ELF-1 (cell line): ENCODE data around the gene TCF4.

Source experiments
- DNase-seq: peaks from one replicate; pipeline ENCODE4 v3.0.0-alpha.2; 2016; ENCODE audit warnings: low read depth, low spot score

The TCF4 gene

DNA sequence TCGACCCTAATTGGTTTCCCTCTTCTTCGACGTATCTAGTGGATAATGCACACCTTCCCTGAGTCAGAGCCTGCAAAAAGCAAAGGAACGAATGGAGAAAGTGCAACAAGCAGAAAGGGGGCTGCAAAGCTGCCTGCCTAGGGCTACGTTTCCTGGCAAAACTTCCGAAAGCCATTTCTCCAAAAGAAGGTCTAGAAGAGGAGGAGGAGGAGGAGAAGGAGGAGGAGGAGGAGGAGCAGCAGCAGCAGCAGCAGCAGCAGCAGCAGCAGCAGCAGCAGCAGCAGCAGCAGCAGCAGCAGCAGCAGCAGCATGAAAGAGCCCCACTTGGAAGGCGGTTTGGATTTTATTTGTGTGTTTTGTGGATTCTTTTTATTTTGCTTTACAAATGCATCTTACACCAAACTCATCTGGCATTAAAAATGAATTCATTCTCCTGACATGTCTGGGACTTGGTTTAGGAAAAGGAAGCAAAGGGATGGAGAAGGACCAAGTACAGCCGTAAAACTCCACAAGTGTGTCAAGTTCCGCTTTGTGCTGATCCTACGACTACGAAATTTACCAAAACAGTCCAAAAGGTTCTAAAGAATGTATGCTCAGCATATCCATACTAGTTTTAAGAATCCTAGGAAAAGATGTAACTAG lies 2.0 kb downstream of the TCF4 start:
- peak; percentile 66 for DNase-seq

DNA sequence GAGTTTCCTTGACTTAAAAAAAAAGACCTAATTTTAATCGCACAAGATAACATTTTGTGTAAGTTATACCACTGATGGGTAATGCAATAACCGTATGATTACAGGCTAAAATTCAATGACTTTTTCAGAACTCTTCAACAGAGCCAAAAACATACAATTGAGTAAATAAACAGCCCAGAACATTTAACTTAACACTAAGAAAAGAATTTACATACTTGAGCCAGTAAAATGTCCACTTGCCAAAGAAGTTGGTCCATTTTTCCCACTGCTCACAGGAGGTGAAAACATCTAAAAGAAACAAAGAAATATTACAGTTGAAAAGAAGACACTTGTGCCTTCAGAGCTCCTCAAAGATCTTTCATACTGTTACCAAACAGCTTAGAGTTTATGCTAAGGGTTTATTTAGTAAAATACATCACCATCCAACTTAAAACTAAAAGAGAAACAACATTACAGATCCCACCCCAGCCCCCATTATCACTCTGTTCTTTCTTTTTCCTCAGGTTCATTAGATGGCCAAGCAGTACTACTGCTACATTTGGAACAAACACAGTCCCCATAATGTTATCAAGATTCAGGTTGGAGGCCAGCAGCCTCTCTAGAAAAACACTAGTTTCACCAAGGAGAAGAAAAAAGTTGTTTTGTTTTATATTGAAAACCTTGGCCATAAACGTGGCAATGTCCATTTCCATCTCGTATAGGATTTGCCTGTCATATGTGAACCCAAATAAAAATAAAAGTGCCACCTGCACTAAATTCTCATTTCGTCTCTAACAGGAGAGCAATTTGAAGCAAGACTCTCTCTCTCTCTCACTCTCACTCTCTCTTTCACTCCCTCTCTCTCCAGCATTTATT lies 2.7 kb downstream of the TCF4 start:
- DNase-seq: peak; percentile 6

DNA sequence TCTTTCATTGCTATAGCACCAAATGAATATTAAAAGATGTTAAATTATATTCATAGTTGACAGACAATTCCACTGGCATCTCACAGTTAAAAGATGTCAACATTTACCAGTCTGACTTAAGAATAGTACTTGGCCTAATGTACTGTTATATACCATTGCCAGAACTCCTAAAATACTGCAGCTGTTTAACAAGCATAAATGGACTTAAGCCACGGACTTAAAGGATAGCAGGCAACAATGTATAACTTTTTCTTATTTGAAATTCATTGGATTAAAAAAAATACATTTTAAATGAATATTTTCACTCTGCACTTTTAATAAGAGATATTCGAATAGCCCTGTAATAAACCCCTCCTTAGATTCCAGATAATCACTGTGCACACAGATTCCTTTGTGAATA lies 3.8 kb downstream of the TCF4 start:
- no peak for DNase-seq

DNA sequence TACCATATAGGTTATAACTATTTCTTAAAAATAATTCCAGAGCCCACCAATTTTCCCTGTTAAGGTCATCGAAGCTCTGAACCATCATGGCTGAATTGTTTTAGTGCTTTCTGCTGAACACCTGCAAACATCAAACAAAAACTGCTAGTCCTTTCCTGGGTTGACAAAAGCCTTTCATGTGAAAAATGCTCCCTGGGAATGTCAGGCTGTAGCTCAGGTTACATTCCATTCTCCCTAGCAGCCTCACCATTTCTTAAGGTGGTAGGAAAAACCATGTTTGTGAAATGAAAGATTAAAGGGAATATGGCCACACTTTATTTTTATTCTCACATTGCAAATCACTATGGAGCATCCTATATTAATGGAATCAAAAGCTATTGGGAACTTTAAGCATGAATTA lies 5.7 kb downstream of the TCF4 start:
- peak; percentile 66 for DNase-seq

DNA sequence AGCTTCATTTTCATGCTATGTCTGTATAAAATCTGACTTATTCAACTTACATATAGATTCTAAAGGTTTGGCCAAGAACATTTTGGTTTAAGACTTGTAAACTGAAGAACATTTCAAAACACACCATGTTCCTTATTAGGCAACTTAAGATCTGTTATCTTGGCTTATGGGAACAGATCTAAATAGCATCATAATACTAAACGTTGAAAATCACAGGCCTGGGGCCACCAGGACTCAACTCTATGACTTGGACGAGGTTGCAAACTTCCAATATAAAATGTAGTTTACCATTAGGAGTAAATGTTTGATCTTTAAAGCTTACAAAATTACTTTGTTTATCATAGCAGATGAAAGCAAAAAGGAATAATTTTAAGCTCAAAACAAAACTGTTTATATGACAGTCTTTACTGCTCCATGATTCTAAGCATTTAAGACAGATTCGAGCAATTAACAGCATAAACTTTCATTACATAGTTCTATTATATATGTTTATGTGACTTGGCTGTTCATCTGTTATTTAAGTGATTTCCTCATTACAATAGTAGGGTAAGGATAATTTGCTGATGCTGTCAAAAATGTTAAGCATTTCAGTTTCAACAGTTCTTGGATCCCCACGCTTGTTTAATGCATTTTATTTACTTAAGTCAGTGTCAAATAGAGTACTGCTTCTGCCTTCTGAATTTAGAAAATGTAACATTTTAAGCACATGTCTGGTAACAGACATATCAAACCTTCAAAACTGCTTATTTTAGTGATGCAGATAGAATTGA lies 8.3 kb downstream of the TCF4 start:
- DNase-seq: no peak

DNA sequence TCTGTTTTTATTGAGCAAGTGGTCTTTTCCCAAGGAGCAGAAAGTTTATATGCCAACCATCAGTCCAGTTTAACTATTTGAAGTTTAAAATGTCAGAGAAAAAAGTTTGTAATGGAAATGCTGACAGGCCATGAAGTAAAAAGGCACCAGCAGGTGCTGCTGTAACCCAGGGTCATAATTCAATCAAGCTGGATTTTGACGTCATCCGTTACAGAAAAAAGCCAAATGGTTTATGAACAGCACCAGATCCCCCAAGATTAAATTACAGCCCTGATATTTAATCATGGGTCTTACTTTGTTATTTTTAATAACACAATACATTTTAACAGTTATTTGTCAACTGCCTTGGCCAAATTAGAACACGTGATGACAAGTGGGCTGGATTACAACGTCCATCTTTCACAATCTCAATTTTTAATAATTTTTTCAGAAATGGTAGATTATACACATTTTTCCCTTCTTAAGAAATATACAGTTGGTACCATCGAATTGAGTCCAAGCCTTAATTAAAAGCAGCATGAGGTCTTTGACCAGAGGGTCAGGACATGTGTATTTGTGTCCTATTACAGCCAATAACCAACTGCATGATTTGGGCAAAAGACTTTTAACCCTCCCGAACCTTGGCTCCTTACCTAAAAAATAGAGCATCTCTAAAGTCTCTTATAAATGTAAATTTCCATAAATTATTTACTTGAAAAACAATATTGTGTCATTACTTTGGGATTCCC lies 10.0 kb downstream of the TCF4 start:
- DNase-seq: no peak

DNA sequence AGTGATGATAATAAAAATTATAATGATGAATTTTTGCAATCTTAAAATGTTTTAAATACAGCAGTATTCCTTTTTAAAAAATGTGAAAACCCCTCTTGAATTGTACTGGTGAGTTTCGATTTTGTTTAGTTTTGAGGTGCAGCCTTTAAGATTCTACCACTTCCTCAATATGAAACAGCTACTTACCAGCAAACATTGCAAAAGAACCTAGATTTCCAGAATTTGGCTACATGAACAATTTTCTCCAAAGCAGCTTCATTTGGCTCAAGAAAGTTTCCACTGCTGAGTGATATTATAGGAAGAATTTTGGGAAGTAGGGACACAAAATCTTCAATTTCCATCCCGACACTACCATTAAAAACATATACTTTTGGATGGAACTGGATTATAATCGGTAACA lies 12.0 kb downstream of the TCF4 start:
- DNase-seq: no peak

DNA sequence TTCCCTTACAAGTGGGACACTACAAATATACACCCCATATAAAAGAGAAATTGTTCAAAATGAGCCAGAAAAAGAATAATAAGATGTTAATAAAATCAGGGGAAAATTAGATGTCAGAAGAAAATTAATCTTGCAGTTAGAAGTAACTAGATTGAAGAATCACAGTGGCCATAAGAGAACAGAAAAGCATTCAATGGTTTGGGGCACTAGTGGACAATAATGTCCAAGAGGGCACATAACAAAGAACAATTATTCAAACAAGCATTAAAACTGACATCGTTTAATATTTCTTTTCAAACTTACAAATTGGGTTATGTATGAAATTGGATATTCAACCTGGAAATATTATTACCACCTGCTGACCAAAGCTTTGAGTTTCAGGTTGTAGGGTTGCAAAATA lies 12.9 kb downstream of the TCF4 start:
- DNase-seq: no peak

DNA sequence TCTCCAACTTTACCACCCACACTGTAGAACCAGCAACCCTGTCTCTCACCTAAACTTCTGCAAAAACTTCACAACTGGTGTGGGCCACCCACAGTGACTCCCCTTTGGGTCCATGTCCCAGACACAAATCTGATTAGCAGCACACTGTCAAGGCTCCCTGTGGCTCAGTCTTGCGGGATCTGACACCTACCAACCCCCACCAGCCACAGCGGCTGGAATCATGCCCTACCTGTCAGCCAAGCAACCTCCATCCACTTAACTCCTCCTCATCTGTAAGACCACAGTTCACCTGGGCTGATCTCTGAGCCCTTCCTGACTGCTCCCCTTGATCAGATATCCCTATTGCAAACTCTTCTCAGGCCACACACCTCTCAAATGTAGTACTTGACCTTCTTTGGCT lies 14.6 kb downstream of the TCF4 start:
- peak; percentile 41 for DNase-seq

DNA sequence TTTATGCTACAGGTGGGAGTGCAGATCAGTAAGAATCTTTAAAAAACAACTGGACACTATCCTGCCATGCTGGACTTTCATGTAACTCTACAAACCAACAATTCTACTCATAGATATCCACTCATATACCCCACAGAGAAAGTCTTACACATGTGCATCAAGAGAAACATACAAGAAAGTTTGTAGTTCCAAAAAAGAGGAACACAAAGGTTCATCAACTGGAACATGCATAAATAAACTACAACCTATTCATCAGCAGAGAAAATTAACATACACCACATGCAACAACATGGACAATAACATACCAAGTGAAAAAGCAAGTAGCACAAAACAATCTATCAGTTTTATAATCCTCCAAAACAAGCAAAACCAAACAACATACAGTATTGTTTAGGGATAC lies 17.0 kb downstream of the TCF4 start:
- no peak for DNase-seq

DNA sequence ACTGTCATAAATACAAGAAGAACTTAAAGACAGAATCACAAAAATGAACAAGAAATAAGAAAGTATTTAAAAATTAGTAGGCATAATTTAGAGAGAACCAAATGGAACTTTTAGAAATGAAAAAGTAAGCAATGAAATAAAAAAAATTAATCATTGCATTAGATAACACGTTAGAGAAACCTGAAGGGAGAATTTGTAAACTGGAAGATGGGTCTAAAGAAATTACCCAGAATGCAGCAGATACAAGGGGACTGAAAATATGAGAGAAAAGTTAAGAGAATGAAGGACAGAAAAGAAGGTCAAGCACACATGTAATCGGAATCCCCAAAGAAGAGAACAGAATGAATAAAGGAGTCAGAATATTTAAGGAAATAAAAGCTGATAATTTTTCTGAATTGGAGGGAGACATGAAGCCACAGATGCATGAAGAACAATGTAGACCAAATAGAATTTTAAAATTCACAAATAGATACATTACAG lies 21.5 kb downstream of the TCF4 start:
- no peak for DNase-seq

DNA sequence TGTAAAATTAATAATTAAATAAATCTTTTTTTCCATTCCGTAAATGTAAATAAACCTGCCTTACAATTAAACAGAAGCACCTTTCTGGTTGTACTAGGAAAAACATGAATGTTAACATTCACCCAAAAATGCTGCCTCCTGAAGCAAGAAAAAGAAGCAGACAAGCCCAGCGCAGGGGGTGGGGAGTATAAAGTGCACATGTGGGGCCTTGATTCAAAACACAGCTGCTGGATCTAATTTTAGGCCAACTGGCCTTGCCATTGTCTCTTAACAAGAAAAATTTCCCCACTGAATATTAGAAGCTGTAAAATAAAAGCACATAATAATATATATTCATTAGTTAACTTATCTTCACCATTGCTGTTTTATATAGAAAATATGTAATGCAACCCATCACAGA lies 28.3 kb downstream of the TCF4 start:
- DNase-seq: no peak

DNA sequence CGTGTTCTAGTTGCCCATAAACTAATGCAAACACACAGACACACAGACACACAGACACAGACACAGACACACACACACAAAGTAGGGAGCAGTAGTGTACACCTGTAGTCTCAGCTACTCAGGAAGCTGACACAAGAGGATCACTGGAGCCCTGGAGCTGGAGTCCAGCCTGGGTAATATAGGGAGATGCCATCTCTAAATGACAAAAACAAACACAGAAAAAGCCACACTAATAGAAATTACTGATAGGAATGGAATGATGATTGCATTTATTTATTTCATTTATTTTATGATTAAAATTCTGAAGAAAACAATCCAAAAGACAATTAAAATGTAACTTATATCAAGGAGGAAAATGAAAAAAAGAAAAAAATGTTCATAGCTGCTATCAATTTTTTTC lies 30.8 kb downstream of the TCF4 start:
- no peak for DNase-seq

DNA sequence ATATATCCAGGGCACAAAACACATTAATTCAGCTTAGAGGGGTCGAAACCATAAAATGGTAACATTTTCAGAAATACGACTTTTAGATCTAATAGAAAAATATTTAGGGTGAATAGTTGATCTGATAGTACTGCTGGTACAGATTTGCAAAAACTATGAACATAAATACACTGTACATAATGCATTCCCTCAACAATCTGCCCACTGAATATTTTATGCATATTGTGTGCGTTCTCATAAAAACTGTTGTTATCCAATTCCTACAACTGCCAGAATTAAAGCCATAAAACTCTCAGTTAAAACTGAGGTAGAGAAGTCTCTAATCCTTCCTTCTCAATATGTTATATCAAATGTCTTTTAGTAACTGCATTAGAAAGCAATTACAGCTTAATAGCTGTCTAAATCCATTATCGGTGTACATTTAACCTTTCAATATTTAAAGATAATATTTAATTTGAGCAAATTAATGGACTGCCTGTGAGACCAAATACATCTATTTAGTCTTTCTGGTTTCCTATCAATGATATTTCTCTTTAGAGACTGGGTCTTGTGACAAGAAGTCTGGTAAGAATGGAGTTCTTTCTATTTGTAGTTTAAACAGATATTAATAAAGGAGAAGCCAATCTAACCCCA lies 32.5 kb downstream of the TCF4 start:
- DNase-seq: no peak

DNA sequence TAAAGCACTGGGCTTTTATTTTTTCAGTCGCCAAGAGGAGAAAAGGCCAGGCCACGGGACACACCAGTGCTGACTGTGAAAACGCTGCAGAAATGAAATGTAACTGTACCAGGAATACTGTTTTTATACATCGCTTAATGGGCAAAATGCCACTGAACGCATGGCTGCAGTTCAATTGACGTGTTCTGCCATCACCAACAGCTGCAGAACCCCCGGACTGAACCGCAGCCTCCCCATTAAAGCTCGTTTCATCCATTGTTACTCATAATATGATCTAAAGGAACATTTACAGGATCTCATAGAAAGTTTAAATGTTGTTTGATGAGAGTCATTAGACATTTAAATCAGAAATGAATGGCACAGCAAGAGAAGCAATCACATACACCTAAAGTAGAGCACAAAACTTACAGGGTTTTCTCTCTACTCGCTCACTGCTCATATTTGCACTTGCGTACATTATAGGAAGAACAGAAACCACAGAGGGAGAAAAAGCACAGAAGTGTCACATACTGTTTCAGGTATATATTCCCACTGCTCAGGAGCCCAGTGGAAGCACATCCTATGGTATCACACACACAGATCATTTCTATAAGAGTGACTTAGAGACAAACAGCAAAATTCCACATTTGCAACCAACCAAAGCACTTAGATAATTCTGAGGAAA lies 35.3 kb downstream of the TCF4 start:
- DNase-seq: no peak

DNA sequence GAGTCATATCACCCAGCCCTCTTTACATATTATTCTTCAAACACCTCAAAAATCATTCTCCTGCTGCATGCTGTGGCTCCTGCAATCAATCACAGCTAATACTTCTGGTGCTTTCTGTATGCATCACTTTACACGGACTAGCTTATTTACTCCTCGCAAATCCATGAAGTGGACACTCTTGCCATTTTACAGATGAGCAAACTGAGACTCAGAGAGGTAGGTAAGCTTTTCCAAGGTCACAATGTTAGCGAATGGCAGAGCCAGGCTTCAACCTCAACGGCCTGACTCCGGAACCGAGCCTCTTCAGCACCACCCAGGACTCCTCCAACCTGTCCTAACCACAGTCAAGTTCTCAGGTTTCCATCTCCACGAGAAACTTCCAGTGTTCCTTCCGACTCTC lies 36.8 kb downstream of the TCF4 start:
- no peak for DNase-seq

DNA sequence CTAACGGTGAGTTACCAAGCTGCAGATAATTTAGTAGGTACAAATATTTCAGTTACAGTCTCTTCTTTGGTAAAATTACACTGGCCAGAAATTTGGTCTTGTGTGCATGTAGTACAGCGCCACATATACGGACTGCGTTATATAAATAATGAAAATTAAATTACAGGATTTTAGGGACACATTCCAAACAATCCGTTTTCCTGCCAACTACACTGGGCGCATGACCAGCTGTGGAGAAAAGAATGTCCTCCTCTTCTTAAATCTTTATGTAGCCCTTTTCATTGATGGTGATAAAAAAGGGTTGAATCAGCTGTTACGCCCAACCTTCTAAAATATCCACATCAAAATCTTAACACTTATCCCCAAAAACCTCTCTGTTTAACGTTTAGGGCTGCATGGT lies 37.5 kb downstream of the TCF4 start:
- DNase-seq: no peak

DNA sequence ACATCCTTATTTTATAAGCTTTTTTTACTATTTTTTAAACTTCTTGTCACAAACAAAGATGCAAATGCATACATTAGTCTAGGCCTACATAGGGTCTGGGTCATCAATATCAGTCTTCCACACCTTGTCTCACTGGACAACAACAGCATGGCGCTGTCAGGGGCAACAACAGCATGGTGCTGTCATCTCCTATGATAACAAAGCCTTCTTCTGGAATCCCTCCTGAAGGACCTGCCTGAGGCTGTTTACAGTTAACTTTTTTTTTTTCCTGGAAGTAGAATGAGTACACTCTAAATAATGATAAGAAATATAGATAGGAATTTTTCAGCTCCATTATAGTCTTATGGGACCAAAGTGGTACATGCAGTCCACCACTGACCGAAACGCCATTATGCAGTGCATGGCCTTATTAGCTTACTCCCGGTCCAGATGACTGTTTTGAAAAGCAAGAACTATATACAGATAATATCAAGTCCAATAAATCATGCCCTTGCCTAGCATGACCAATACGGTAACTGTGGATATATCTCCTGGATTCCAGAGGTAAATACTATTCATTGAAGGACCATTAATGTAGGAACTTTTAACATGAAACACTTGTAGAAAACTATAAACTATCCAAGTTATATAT lies 38.4 kb downstream of the TCF4 start:
- DNase-seq: peak; percentile 44

DNA sequence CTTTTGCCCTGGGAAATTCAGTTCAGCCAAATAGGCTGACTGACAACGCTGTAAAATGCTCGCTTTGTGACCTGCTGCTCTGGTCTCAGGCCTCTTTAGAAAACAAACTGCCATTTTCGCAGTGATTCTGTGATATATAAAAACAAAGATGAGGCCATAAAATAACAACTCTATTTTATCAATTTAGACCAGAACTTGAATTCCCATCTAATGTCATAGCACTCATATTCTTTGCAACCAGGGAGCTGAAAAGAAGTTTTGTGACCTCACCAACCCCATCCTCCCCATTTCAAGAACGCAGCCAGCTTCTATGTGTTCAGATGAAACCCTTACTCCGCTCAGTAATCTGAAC lies 40.3 kb downstream of the TCF4 start:
- DNase-seq: no peak
